HG03095 (cell line): ENCODE data around the gene KRT15.

ENCODE experiments used
- ATAC-seq: cut with Tn5 transposase; IDR thresholded peaks from one replicate; pipeline ENCODE4 v1.9.1; 2021; ENCODE audit warnings: moderate library complexity; ENCODE audit not compliant: unreplicated experiment

The KRT15 gene

DNA sequence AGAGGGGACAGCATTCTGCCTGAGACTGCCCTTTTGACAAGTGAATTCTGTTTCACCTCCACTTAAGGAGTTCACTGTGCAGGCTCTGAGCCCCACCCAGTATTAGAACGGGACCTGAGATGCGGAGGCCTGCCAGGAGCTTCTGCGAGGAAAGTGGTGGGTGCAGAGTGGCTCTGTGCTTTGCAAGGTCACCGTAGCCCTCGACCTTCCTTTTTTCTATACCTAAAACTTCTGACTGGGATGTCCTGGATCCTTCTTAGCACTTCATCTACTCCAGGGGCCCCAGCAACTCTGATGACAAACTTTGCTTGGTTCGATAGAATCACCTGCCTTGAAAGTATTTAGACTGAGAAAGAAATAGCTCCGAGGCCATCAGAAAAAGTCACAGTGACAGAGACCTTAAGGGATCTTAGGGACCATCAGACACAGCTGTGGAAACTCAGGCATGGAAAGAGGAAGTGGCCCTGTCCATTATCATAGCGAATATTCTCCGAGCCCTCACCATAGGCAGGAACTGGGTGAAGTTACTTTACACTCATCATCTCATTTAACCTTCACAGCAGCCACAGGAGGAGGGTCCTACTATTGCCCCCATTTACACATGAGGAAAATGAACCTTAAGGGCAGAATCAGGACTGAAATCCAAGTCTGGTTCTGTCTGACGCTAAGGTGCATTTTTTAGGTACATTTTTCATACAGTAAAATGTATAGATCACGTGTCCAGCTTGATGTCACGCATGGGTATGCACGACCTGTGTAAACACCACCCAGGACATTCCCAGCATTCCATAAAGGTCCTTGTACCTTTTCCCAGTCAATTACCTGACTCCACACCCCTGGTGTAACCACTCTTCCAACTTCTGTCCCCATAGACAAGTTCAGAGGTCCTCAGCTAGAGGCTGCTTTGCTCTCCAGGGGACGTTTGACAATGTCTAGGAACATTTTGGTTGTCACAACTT, 12.6 kb downstream of the KRT15 start:
- no peak for ATAC-seq

DNA sequence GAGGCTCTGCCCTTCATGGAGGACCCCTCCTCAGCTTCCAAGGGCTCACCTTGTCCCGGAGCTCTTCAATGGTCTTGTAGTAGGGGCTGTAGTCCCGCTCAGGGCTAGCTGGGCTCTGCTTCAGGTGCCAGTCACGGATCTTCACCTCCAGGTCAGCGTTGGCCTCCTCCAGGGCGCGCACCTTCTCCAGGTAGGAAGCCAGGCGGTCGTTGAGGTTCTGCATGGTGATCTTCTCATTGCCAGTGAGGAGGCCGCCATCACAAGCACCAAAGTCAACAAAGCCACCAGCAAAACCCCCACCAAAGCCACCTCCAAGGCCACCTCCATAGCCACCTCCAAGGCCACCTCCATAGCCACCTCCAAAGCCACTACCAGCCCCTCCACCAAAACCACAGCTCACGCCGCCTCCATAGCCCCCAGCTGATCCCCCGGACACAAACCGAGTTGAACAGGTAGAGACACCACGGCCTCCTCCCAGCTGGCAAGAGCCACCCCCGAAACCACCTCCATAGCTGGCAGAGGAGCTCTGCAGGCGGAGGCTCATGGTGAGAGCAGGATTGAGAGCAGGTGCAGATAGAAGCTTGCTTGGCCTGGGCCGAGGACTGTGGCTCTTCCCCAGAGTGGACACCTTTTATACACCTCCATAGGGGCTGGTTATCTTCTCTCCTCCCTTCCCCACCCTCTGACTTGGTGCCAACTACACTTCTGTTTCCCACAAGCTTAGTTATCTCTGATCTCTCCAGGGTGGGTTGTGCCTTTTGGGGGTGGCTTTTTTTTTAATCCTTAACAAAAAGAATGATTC, 13.5 kb downstream of the KRT15 start, which contains the start of gene KRT13:
KRT13 (minus strand) TSS at position 606 of the 802 bp plus-strand sequence; CDS start at position 544, 62 bp downstream.
- ATAC-seq = no peak

DNA sequence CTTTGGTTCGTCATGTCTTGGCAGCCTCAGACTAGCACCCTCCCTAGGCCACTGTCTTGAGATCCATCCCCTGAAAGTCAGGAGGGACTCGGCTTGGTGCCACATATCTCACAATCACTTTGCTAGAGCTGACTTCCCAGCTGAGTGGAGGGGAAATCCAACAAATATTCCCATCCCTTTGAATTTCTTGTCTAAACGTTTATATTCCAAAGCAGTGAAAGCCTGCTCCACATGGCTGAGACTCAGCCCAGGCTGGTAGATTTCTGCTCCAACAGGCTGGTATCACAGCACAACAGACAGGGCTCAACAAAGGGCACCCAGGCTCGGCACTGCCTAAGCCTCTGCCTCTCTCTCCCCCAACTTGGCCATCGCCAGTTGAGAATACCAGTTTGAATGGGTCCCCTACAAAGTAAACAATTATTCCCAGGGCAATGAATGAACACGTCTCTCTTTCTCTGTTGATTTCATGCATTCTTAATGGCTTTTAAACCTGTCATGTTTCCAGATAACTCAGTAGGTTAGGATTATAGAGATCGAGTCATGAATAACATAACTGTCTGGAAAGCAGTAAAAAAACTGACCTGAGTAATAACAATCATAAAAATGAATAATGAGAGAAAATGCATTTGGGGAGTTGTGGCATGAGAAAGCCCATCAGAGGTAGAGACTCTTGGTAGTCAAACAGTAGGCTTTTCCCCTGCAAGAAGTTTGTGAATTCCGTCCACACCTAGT, 14.3 kb downstream of the KRT15 start:
- no peak for ATAC-seq

DNA sequence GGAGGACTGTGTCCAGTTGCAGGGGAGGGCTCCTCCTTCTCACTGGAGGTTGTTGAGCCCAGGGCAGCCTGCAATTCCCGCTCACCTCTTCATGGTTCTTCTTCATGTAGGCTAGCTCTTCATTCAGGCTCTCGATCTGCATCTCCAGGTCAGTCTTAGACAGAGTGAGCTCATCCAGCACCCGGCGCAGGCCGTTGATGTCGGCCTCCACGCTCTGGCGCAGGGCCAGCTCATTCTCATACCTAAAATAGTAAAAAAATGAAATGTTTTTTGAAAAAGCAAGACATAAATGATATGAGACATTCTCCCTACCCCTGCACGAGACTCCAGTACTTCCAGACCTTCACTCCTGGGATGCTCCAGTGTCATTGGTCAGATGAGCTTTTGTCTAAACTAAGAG, 15.5 kb downstream of the KRT15 start:
- ATAC-seq = no peak

DNA sequence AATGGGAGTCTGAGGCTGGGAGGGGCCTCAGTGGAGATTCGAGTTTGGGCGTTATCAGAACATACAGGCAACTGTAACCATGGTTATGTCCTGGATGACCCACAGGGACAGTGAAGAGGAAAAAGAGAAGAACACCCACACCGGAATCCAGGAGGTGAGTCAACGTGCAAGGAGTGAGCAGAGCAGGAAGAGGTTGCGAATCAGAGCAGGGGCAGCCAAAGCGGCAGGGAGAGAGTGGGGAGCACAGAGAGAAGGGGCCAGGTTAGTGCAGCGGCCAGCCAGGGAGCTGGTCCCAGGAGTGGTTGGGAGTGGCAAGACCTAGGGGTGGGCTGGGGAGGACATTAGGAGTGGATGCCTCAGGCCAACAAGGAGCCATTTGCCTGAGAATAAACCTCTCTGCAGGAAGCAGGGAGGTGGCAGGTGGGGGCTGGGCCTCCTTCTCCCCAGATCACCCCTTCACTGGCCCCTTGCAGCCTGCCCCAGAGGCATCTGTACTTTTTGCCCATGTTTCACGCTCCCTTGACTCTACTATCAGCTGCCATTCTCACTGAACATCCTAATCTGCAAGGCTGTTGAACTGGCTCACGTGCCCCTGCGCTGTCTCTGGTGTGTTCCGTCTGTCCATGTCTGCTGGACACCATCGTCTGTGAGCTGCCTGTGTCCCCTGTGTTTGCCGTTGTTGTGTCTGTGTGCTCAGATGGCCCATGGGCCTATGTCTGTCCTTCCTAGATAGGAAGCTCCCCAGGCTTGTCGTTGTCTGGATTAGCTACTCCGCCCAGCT, 18.4 kb downstream of the KRT15 start:
- no peak for ATAC-seq

DNA sequence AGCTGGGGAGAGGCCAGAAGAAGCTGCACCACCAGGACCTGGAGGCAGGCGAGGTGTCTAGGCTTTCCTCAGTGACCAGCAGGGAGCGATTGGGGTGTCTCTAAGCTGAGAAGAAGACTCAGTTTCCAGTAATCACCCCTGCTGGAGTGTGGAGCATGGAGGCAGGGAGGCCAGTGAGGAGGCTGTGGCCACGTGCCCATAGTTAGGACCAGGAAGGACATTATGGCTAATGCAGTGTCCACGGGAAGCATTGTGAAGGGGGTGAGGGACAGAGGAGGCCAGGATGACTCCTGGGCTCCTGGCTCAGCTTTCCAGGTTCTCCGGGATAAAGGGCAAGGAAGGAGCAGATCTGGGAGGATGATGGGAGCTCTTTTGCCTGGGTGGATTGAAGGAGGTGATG, 19.0 kb downstream of the KRT15 start:
- no peak for ATAC-seq

DNA sequence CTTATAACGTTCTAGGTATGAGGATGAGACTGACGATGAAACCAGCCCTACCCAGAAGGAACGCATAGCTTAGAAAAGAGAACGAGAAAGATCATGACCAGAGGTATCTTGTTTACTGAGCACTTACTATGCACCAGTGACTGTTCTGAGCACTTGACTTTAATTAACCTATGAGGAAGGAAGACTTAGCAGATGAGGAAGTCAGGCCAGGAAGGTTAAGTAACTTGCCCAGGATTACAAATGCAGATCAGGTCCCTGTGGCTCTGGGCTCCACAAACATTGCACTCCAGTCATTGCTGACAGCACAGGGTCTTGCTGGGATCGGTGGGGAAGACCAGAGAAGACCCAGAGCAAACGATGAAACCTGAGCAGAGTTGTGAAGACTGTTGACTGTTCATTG, 20.4 kb downstream of the KRT15 start:
- ATAC-seq = no peak

DNA sequence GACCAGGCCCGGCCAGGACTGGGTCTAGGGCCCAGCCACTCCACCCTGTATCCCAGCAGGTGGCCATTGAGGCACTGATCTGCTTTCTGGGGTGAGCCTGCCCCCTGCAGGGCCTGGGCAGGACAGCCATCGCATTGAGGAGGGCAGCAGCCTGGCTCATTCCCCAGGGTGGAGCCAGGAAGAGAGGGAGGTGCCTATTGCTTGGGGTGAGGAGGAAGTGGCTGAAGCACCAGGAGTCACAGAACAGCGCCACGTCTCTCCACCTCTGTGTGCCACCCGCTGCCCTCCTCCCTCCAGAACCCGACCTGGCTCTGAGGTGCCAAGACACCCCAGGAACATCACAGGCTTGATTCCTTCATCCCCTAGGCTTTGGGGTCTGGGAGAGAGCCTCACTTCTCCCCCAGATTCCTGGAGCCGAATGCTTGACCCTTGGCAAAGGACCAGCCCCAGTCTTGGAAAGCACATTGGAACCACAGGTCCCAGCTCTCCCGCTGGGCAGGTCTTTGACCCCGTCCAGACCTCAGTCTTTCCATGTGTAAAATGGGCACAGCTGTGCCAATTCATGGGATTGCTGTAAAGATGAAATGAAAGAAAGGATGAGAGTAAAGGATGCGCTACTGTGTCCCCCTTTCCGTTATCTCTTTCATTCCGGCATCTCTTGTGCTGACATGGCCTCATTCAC, 21.7 kb downstream of the KRT15 start:
- no peak for ATAC-seq

DNA sequence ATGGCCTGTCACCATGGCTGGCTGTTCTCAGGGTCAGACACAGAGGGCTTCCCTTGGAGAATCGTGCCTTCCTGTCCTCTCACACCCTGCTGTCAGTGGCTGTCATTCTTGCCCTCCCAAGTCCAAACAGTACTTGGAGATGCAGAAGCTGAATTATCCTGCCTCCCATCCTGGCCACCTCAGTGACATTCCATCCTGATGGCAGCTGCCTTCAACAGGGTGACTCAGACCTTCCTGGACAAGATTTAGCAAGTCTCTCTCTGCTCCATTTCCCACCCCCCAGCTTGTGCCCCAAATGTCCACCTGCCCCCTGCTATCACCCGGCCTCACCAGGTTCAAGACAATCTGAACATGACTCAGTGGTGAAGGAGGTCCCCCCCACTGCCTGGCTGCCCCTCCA, 24.2 kb downstream of the KRT15 start:
- no peak for ATAC-seq

DNA sequence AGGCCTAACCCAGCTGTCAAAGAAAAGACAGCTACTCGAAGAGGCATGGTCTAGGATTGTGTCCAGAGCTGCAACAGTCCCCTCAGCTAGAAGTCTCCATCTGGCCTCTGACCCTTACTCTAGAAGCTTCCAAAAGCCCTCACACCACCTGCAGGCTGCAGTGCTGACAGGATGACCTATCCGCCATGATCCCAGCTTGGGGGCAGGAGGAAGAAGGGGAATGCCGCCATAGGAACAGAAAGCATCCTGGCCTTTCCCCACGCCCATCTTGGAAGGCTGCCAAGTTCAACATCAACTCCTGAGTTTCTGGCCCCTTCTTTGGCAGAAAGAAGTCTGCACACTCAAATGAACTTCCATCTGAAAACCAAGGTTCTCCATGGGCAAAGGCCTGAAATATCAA, 25.9 kb downstream of the KRT15 start:
- ATAC-seq = no peak

DNA sequence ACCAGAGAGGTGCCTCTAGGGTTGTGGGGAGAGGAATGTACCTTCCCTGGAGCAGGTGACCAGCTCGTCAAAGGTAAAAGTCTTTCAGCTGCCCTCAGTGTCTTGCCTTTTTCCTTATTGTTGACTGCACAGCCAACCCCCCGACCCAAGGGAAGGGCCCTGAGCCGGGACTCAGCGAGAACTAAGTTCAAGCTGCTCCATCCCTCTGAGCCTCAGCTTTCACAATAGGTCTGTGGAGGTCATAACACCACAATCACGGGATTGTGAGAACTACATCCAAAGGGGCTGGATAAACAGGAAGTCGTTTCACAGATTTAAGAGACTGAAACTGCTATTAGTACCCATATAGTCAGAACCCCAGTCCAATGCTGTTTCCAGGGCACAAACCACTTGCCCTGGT, 26.3 kb downstream of the KRT15 start:
- no peak for ATAC-seq

DNA sequence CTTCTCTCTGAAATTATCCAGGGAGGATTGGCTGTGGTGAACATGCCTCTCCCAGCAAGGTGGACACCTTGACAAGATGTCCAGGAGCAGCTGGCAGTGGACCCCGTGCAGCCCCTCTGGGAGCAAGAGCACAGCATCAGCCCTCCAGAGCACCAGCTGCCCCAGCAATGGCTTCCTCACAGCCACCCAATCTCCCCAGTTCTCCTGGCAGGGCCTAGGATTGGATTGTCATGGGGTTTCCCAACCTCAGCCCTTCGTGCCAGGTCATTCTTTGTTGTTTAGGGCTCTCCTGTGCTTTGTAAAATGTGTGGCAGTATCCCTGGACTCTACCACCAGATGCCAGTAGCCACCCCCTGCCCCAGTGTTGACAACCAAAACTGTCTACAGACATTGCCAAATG, 27.2 kb downstream of the KRT15 start:
- ATAC-seq = no peak

DNA sequence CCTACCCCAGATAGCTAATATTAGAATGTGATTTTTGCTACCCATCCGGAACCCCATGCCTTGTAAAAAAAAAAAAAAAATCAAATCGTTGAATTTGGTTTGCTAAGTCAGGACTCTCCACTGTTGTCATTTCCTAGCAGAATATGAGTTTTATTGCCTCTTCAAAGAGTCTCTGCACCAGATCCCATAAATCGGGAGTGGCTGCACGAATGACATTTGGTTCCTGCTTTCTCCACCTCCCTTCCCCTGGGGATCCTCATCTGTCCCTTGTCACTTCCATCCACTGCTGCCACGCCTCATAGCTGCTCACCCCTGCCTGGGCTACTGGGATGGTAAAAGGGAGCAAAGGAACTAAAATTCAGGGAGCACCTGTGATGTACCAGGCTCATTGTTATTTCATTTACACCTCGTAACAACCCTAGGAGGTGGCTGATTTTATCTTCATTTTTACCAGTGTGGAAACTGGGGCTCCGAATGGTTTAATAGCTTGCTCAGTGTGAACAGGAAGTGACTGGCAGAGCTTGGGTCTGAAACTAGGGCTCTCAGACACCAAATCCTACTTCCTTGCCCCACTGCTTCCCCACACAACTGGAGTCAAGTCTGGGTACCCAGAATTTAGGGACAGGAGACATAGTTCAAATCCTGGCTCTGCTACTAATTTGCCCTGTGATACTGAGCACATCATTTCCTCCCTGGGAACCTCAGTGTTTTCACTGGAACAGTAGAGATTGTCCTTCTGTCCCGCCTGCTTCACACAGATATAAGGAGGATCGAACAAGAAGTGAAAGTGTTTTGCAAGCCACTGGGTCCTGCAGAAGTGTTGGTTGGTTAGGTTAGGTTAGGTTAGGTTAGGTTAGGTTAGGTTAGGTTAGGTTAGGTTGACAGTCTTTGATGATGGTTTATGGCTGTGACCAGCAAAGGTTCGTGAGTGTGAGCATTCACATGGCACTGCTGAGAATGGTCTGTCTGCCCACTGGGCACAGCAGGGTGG, 28.4 kb downstream of the KRT15 start:
- no peak for ATAC-seq

DNA sequence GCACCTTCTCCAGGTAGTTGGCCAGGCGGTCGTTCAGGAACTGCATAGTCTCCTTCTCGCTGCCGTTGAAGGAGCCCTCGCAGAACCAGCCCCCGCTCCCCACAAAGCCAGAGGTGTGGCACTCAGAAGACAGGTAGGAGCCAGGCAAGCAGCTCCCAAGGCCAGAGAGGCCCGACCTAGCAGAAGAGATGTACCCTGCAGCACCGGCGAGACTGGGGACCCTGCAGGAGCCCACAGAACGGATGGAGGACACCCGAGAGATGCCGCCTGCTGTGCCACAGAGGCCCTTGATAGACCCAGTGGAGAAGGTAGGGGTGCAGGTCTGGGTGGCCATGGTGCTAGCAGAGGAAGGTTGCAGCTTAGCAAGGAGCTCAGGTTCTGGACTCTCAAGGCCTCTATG, 29.2 kb downstream of the KRT15 start, which contains the start of gene KRT36:
KRT36 (minus strand) TSS at position 380 of the 400 bp plus-strand sequence; CDS start at position 334, 46 bp downstream.
- no peak for ATAC-seq

DNA sequence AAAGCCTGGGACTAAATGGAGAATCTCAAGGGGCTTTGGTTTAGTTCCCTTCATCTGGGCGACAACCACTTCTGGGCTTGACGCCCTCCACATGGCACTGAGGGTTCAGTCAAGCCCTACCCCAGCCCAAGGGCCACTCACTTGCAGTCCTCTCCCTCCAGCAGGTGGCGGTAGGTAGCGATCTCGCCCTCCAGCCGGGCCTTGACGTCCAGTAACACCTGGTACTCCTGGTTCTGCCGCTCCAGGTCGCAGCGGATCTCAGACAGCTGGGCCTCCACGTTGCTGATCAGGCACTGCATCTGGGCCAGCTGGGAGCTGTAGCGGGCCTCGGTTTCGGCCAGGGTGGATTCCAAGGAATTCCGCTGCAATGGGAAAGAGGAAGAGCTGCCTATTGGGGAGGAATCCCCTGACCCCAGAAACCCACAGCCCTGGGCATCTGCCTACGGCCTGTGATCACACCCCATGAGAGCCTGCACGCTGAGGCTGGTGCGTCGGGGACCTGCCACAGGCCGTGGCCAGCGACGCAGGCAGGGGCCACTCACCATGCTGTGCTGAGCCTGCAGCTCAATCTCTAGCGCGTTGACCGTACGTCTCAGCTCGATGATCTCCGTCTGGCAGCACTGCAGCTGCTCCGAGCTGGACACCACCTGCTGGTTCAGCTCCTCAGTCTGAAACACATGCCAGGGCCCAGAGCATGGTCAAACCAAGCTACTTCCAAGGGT, 31.7 kb downstream of the KRT15 start:
- ATAC-seq = no peak

DNA sequence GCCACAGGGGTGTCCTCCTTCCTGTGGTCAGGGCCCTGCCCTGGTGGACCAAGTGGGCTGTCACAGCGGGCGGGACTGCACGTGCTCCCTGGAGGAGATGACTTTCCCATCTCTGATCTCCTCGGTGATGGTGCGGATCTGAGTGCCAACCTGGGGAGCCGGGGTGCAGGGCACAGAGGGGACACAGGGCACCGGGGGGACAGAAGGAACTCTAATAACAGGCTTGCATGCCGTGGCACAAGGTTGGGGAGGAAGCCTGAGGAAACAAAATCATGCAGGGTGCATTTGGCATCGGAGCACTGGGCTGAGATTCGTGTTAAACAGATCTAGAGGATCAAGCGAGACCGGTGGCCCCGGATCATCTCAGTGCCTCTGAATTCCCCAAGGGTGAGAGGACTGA, 32.4 kb downstream of the KRT15 start:
- ATAC-seq = no peak

DNA sequence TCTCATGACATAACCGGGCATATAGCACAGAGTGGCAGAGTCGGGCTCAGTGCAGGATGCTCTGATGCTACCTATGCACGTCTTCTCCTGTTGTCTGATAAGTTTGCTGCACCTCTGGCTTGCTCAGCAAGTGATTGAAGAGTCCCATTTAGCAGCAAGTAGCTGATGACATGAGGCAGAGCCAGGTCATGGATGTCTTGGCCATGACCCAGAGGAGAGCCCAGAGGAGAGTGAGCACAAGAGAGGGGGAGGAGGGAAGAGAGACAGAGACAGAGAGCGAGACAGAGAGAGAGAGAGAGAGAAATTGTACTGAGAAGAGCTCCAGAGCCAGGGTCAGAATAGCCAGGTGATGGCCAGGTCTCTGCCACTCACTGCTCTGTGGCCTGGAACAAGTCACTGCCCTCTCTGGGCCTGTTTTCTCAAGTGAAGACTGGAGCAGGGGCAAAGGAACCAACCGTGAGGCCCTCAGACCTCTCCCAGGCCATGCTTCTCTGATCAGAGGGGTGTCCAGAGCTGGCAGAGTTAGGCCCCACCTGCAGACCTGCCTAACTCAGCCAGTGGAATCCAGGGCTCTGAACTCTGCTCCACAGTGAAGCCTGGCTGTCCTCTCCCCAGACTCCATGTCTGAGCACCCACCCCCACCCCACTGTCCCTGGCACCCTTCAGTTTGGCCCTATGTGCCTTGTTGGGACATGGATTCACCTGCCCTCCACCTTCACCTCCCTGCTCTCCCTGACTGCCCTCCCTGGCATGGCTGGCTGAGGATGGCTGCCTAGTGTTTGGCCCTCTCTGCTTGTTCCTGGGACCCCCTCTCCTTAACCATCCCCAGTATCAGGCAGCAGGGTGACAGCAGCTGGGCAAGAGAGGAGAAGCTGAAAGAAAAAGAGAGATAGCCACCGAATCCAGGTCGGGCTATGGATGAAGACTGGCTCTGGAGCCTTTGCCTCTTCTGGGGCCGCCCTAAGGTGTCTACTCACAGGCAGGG, 33.5 kb downstream of the KRT15 start:
- ATAC-seq = no peak
